HG03025 (cell line): ENCODE data around the gene ITM2B.
A peak's percentile ranks its signal among the peaks of the same experiment; 100 is the strongest.
"Not testable (repeated sequence)": the region's sequence is repeated elsewhere in the genome, so short reads cannot be mapped to it uniquely, and the experiment has no call there.

Experiments
- ATAC-seq: cut with Tn5 transposase; IDR thresholded peaks from one replicate; pipeline ENCODE4 v1.9.1; 2021; ENCODE audit warnings: mild to moderate bottlenecking, moderate library complexity; ENCODE audit not compliant: unreplicated experiment, low FRiP score

Gene ITM2B

DNA sequence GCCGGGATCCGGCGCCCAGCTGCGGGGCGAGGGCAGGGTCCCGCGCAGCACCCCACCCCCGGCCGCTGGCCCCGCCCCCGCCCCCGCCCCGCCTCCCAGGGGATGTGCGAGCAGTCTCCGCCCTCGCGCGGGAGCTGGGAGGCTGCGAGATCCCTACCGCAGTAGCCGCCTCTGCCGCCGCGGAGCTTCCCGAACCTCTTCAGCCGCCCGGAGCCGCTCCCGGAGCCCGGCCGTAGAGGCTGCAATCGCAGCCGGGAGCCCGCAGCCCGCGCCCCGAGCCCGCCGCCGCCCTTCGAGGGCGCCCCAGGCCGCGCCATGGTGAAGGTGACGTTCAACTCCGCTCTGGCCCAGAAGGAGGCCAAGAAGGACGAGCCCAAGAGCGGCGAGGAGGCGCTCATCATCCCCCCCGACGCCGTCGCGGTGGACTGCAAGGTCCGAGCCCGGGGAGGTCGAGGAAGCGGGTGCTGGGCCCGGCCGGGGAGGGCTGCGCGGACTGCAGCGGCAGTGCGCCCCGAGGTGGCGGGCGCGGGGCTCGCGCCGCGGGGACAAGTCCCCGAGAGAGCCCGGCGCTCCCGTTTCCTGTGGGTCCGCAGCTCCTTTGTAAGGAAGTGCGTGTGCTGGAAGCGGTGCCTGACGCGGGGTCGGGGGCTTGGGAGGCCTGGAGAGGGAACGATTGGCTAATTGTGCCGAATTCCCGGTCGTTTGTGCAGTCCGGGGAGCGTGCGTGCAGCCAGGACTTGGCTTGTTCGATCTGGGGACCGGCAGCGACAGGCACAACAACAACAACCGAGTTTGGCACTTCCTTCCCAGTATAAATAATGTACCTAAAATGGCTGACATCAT lies at the start of gene ITM2B:
TSS of gene ITM2B (plus strand) at position 161 of the 843 bp plus-strand sequence. CDS start at position 316, 155 bp downstream.
- peak; percentile 44 for ATAC-seq

DNA sequence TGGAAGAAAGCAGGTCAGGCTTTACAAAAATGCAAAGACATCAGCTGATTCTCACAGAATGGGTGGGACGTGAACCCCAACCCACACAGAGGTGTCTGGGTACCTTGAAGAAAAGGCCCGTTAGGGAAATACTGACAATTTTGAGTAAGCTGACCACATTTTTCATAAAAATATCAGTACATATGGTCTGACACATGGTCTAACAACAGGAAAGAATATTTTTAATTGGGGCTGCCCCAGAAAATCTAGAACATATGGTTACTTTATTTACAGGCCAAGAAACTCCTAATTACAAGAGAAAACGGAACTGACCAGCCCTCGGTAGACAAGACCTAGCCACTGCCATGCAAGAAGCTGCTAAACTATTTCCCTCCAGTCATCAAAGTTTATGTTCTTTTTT lies 48.7 kb upstream of the ITM2B start:
- ATAC-seq, result no peak

- no peak for ATAC-seq
Measured at GRCh38 chr13:48185018-48185417, 48.0 kb upstream of the ITM2B start.

DNA sequence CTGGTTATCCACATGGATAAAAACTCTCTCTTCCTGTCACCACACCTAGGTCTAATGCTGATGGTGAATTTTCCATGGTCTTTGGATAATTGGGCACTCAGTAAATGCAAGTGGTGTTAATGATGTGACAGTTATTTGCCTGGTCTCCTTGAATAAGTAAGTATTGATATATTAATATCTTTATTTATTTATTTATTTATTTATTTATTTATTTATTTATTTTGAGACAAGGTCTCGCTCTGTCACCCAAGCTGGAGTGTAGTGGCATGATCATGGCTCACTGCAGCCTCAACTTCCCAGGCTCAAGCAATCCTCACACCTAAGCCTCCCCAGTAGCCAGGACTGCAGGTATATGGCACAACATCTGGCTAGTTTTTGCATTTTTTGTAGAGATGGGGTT lies 46.3 kb upstream of the ITM2B start:
- ATAC-seq, result no peak

DNA sequence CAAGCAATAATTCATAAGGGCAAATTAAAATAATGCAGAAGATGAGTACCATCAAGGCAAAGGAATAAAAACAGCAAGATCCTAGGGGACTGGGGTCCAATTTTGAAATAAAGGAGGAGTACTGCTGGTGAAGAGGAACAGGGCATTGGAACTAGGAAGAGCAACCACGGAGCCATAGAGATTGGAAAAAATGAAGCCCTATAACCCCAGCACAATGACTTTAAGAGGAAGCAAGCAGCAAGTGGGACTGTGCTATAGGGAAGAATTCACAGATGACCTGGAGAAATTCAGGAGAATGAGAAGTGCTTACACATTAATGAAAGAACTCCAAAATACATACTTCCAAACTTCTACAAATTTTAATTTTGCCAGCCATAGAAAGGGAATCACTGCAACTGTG lies 44.9 kb upstream of the ITM2B start:
- ATAC-seq, result no peak

DNA sequence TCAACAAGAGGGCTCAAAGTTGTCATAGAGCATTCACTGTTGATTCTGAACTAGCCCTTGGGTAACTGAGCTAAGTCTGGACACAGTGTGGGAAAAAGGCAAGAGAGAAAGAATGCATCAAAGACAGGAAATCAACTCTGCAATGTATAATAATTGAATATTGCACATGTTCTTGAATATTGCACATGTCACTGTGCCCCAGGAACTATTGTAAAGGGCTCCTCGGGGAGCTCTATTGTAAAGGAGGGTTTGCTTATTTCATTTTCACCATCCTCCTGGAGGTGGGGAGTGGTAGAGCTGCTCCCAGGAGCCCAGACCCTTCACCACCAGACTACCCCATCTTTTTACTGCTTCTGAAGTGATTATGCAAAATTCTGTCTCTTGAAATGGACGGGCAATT lies 44.4 kb upstream of the ITM2B start:
- ATAC-seq, result no peak

DNA sequence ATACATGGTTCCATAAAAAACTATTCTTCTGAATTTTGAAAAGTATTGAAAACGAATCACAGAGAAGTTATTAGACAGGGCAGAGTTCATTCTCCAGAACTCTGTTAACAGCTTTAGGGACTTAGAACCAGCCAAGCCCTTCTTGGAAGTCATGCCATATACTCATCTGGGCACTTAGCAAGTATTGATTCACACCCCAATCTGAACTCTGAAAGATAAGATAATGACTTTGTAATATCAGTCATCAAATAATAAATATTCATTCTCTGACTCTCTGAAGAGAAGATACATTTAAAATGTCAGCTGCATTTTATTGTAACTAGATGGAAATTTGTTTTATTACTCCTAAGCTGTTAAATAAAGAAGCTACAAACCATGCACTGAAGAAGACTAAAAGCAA lies 43.8 kb upstream of the ITM2B start:
- ATAC-seq, result no peak

DNA sequence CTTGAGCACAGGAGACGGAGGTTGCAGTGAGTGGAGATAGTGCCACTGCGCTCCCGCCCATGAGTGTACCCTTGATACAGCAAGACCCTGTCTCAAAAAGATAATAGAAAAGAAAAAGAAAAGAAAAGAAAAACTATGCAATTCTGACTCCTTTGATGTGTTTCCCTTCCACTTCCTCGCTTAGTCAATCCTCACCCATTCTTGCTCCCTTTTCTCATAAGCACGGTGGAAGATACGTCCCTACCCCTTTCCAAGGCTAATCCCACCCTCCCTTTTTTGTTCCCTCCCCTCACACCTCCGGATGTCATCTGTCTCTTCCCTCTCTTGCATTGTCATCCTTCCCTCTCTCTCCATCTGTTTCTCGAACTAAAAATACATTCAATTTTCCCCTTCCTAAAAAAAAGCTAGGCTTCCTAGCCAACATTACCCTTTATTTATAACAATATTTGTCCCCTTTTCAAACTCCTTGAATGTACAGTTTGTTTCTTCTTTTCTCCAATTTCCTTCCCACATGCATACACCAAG lies 40.5 kb upstream of the ITM2B start:
- no peak for ATAC-seq

GRCh38 chr13:48194379-48194754 lies 38.6 kb upstream of the ITM2B start:
- no peak for ATAC-seq

- no peak for ATAC-seq
Measured at GRCh38 chr13:48199404-48199946, 33.5 kb upstream of the ITM2B start.

GRCh38 chr13:48201044-48201443 lies 32.0 kb upstream of the ITM2B start:
- no peak for ATAC-seq

DNA sequence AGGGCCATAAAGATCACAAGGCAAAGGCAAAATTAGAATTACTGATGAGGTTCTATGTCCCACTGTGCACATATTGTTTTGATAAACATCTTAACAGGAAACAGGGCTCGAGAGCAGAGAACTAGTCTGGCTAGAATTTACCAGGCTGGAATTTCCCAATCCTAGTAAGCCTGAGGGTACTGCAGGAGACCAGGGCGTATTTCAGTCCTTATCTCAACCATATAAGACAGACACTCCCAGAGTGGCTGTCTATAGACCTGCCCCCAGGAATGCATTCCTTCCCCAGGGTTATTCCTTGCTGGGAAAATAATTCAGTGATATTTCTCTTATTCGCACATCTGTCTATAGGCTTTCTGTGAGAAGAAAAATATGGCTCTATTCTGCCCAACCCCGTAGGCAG lies 25.8 kb upstream of the ITM2B start:
- ATAC-seq, result not testable (repeated sequence)

DNA sequence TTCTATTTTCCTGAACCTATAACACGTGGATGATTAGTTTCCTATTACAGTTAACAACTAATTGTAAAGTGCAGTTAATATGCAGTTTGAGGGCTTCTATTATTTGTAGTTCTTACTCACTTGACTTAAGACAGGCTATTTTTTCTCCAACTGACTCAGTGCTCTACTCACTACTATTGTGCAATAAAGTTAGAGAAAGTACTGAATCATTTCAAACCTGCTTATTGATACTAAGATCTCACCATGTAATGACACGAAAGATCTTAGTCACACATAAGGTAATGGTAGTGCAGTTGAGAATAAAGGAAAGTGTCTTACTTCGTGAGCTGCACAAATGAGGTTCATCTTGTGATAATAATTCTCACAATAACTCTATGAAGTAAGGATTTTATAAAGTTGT lies 22.8 kb upstream of the ITM2B start:
- no peak for ATAC-seq

DNA sequence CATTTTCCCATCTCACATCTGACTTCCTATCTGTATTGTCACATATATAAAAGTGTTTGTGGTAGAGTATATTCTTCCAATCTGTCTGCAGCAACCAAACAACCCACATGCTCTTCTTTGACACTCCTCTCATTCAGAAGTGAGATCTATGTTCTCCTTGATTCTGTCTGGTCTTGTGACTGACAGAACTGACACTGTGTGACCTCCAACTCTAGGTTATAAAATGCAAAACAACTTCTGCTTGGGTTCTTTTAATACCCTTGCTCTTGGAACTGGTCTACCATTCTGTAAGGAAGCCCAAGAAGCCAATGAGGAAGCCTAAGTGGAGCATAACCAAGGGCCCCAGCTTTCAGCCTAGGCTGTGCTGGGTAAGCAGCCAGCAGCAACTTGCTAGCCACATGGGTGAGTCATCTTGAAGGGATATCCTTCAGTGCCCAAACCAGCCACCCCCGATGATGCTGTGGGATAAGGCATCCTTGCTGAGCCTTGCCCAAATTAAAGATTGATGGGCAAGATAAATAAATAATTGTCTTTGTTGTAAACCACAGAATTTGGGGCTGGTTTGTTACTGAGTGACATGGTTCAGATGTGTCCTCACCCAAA lies 18.4 kb upstream of the ITM2B start:
- ATAC-seq, result no peak

DNA sequence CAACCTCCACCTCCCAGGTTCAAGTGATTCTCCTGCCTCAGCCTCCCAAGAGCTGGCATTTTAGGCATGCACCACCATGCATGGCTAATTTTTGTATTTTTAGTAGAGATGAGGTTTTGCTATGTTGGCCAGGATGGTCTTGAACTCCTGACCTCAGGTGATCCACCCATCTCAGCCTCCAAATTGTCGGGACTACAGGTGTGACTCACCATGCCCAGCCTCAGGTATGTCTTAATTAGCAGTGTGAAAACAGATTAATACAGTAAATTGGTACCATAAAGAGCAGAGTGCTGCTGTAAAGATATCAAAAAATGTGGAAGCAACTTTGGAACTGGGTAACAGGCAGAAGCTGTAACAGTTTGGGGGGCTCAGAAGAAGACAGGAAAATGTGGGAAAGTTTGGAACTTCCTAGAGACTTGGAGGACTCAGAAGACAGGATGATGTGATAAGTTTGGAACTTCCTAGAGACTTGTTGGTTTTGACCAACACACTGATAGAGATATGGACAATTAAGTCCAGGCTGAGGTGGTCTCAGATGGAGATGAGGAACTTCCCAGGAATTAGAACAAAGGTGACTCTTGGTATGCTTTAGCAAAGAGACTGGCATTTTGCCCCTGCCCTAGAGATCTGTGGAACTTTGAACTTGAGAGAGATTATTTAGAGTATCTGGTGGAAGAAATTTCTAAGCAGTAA lies 17.3 kb upstream of the ITM2B start:
- ATAC-seq, result not testable (repeated sequence)

DNA sequence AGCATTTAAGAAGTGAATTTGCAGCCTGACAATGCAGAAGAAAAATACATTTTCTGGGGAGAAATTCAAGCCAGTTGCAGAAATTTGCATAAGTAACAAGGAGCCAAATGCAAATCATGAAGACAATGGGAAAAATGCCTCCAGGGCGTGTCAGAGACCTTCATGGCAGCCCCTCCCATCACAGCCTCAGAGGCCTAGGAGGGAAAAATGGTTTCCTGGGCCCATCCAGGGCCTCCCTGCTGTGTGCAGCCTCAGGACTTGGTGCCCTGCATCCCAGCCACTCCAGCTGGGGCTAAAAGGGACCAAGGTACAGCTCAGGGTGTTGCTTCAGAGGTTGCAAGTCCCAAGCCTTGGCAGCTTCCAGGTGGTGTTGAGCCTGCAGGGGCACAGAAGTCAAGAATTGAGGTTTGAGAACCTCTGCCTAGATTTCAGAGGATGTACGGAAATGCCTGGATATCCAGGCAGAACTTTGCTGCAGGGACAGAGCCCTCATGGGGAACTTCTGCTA lies 16.7 kb upstream of the ITM2B start:
- ATAC-seq, result no peak

GRCh38 chr13:48220592-48220980 lies 12.4 kb upstream of the ITM2B start:
- ATAC-seq, result no peak

GRCh38 chr13:48220981-48221685 lies 11.9 kb upstream of the ITM2B start:
- ATAC-seq, result no peak

DNA sequence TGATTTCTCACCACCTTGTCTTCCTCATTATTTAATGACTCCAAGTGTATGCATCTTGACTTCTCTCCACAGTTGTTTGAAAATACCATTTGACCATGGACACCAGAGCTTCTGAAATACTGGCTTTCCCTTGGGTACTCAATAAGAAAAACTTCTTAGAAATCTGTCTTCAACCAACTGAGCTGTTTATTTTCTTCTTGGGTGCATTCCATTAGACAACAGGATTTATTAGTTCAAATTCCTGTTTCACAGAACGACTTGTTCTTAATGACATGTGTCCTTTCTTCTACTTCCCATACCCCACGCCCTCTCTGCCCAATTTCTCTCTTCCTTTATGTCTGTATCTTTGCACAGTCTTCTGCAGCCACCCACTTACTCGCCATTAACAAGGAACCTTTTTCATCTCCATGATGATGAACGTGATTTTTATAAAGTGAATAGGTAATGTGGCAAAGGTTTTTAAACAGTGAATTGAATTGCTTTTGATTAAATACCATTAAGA lies 11.3 kb upstream of the ITM2B start:
- ATAC-seq, result no peak
